Brain microvascular endothelial cell (primary cell): Measurements from ENCODE around the gene NFE2L3.
"Not testable (repeated sequence)": the region's sequence is repeated elsewhere in the genome, so short reads cannot be mapped to it uniquely, and the experiment has no call there.

Experiments
- DNase-seq: peaks from one replicate; pipeline ENCODE4 v3.0.0-alpha.2; 2020
- H3K27ac ChIP-seq: fragments of 250-450 bp; sonication (Bioruptor Pico); 2 replicates; pipeline ENCODE4 v1.5.1; 2020; ENCODE audit warnings: mild to moderate bottlenecking, moderate library complexity
- H3K27me3 ChIP-seq: fragments of 250-450 bp; sonication (Bioruptor Pico); replicated peaks from 2 replicates; pipeline ENCODE4 v1.5.1; 2020; ENCODE audit warnings: mild to moderate bottlenecking
- H3K36me3 ChIP-seq: fragments of 250-450 bp; sonication (Bioruptor Pico); replicated peaks from 2 replicates; pipeline ENCODE4 v1.5.1; 2020; ENCODE audit warnings: mild to moderate bottlenecking
- H3K4me3 ChIP-seq: 2 replicates; pipeline ENCODE4 v1.5.1; 2011; ENCODE audit warnings: low read depth, mild to moderate bottlenecking, control low read depth, low read length, moderate library complexity
- in situ Hi-C: cut with HindIII; loops from 2 replicates; pipeline ENCODE4 v1.10.0; 2017; ENCODE audit warnings: low sequenced_read_pairs, low pct_ligation_motif_present
- TF ChIP-seq, protein P1 (sequence below): IDR thresholded peaks from 2 replicates; pipeline ENCODE4 v1.5.1; 2011; ENCODE audit warnings: low read depth, mild to moderate bottlenecking, moderate library complexity, low read length, control low read depth, inconsistent platforms; ENCODE audit errors: missing control alignments

NFE2L3 gene

DNA sequence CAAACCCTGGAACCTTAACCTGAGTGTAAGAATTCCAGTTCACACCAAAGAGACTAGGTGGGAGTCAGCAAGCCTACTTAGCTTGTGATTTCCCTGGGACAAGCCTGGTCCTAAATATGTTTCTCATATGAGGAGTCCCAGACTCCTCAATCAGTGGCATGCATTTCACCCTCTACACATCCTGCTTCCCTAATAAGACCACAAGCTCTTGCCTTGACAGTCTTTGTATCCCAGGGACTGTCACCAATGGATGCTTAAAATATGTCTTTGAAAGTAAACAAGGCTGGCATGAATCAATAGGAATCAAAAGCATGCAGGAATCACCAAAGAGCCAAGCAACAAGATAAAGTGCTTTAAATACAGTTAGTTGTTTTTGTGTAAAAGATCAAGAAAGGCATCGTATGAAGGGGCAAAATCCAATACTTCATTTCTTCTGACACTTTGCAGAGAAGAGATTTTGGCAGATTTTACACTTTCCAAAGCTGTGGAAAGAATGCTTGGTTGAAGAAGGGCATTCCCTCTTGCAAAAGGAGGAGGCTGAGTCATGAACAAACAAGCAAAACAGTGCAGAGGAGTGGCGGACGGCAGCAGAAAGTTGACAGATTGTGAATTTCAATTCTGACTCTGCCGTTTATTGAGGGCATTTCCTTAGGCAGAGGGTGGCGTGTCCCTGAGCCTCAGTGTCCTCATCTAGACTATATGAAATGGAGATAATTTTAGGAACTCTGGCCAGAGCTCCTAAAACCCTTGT lies 8.5 kb upstream of the NFE2L3 start:
- in situ Hi-C loops = no loop called here
- Histone ChIP-seq H3K36me3 (no peaks in the 10 kb centered on the region), H3K4me3 (no peak overlapping the region), H3K27me3 (no peaks in the 10 kb centered on the region), H3K27ac (no peak overlapping the region)
- TF ChIP-seq, protein P1, sequence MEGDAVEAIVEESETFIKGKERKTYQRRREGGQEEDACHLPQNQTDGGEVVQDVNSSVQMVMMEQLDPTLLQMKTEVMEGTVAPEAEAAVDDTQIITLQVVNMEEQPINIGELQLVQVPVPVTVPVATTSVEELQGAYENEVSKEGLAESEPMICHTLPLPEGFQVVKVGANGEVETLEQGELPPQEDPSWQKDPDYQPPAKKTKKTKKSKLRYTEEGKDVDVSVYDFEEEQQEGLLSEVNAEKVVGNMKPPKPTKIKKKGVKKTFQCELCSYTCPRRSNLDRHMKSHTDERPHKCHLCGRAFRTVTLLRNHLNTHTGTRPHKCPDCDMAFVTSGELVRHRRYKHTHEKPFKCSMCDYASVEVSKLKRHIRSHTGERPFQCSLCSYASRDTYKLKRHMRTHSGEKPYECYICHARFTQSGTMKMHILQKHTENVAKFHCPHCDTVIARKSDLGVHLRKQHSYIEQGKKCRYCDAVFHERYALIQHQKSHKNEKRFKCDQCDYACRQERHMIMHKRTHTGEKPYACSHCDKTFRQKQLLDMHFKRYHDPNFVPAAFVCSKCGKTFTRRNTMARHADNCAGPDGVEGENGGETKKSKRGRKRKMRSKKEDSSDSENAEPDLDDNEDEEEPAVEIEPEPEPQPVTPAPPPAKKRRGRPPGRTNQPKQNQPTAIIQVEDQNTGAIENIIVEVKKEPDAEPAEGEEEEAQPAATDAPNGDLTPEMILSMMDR = no peak
- no peak for DNase-seq

DNA sequence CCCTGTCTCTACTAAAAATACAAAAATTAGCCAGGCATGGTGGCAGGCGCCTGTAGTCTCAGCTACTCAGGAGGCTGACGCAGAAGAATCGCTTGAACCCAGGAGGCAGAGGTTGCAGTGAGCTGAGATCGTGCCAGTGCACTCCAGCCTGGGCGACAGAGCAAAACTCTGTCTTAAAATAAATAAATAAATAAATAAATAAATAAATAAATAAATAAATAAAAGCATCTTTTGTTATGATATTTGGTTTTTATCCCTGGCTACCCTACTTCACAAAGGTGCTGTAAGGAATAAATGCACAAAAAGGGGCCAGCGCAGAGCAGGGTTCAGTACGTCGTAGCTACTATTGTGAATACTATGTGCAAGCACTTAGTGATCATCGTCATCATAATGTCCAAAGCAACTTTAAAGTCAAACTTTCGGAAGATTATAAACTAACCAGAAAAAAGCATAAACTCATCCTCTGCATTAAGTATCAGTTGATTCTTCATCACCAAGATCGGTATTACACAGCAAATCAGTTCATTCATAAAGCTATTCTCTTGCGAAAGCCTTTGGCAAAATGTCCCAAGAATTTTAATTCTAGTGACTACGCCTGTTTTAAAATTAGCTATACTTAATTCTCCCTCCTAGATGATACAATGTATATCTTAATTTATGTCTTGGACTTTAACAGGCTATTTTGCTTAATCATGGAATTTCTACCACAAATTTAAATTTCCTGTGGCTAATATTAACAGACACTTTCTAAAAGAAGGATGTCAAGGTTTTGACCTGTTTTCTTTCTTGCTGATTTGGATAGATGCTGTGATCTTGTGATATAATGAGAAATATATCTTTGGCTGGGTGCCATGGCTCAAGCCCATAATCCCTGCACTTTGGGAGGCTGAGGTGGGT lies 7.6 kb upstream of the NFE2L3 start:
- no peak for DNase-seq
- Histone ChIP-seq H3K27ac (no peak overlapping the region), H3K36me3 (no peaks in the 10 kb centered on the region), H3K4me3 (no peak overlapping the region), H3K27me3 (no peaks in the 10 kb centered on the region)
- TF ChIP-seq, protein P1 = no peak
- in situ Hi-C loops = no loop called here

DNA sequence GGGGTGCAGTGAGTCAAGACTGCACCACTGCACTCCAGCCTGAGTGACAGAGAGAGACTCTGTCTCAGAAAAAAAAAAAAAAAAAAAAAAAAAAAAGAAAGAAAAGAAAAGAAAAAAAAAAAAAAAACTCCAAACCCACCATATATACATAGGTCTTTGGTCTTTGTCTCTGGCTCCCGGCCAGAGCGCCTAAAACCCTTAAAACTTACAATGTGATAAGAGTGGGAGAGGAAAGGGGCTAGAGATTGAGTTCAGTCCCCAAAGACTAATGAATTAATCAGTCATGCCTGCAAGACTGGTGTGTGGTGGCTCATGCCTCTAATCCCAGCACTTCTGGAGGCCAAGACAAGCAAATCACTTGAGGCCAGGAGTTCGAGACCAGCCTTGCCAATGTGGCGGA lies 6.8 kb upstream of the NFE2L3 start:
- TF ChIP-seq, protein P1 = no peak
- H3K27me3 ChIP-seq = no peaks in the 10 kb centered on the region
- no peak overlapping the region for H3K4me3 ChIP-seq
- no peaks in the 10 kb centered on the region for H3K36me3 ChIP-seq
- H3K27ac ChIP-seq = no peak overlapping the region
- in situ Hi-C loops = no loop called here
- DNase-seq = no peak

DNA sequence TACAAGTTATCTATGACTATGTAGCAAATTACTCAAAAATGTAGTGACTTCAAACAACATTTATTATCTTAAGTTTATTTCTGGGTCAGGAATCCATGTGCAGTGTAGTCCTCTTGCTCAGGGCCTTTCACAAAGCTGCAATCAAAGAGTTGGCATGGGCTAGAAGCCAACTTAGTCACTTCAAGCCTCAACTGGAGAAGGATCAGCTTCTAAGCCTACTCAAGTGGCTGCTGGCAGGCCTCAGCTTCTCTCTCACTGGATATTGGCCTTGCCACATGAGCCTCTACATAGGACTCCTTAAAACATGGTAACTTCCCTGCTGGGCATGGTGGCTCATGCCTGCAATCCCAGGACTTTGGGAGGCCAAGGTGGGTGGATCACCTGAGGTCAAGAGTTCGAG lies 5.0 kb upstream of the NFE2L3 start:
- in situ Hi-C loops = no loop called here
- Histone ChIP-seq H3K27ac (no peak overlapping the region), H3K27me3 (no peaks in the 10 kb centered on the region), H3K36me3 (no peaks in the 10 kb centered on the region), H3K4me3 (no peak overlapping the region)
- no peak for DNase-seq
- TF ChIP-seq, protein P1 = no peak

DNA sequence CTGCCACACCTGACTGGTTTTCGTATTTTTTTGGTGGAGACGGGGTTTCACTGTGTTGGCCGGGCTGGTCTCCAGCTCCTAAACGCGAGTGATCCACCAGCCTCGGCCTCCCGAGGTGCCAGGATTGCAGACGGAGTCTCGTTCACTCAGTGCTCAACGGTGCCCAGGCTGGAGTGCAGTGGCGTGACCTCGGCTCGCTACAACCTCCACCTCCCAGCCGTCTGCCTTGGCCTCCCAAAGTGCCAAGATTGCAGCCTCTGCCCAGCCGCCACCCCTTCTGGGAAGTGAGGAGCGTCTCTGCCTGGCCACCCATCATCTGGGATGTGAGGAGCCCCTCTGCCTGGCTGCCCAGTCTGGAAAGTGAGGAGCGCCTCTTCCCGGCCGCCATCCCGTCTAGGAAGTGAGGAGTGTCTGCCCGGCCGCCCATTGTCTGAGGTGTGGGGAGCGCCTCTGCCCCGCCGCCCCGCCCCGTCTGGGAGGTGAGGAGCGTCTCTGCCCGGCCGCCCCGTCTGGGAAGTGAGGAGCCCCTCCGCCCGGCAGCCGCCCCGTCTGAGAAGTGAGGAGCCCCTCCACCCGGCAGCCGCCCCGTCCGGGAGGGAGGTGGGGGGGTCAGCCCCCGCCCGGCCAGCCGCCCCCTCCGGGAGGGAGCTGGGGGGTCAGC lies 4.2 kb upstream of the NFE2L3 start:
- H3K4me3 ChIP-seq, H3K27me3 ChIP-seq, H3K36me3 ChIP-seq, in situ Hi-C loops, H3K27ac ChIP-seq, DNase-seq: not testable (repeated sequence)

DNA sequence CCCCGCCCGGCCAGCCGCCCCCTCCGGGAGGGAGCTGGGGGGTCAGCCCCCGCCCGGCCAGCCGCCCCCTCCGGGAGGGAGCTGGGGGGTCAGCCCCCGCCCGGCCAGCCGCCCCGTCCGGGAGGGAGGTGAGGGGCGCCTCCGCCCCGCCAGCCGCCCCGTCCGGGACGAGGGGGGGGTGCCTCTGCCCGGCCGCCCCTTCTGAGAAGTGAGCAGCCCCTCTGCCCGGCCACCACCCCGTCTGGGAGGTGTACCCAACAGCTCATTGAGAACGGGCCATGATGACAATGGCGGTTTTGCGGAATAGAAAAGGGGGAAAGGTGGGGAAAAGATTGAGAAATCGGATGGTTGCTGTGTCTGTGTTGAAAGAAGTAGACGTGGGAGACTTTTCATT lies 3.7 kb upstream of the NFE2L3 start:
- H3K27ac ChIP-seq, H3K36me3 ChIP-seq, in situ Hi-C loops, H3K27me3 ChIP-seq, DNase-seq, H3K4me3 ChIP-seq: not testable (repeated sequence)
